ENCODE data around the gene STK32C. TPM values are rescaled to one million over a fixed set of nuclear protein-coding genes. Genes with fewer than 3 reads are reported as not detected.

The STK32C gene
- total RNA-seq, 4 donors from 2014 or later, result 9.4 to 18.1 (median 16.2) TPM

DNA sequence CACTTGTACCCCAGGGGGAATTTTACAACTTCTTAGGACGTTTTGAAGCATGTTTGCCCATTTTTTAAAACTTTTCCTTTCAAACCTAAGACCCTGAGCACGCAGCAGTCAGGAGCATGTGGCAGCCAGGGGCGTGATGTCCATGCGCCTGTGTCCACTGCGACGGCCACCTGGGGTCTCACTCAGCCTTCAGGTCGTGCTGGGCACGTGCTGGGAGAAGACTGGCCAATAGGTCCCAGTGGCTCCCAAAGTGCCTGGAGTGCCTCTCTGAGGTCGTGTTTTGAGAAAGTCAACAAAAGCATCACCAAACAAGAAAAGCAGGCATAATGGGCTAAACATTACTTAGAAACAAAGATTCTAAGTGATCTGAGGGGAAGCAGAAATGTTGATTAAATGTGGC is 39.1 kb upstream of the STK32C start:
- WGBS, 2 donors, result 87 to 89% methylated on average over 9 of the region's 9 CpGs
- Histone ChIP-seq H3K27me3 (no peaks in the 10 kb centered on the region), H3K4me3 (no peak overlapping the region), H3K4me1 (no peaks in the 10 kb centered on the region), H3K9me3 (peaks cover 0 to 4% (median 0%) of the 10 kb centered on the region in 4 donors), H3K27ac (no peak overlapping the region), H3K36me3 (peaks cover 0 to 91% (median 0%) of the 10 kb centered on the region in 3 donors)
- TF ChIP-seq EP300 (IDR thresholded peaks at IDR 0.05), result no peak
- no peak for TF ChIP-seq POLR2A (IDR thresholded peaks at IDR 0.05)
- TF ChIP-seq, protein P1, sequence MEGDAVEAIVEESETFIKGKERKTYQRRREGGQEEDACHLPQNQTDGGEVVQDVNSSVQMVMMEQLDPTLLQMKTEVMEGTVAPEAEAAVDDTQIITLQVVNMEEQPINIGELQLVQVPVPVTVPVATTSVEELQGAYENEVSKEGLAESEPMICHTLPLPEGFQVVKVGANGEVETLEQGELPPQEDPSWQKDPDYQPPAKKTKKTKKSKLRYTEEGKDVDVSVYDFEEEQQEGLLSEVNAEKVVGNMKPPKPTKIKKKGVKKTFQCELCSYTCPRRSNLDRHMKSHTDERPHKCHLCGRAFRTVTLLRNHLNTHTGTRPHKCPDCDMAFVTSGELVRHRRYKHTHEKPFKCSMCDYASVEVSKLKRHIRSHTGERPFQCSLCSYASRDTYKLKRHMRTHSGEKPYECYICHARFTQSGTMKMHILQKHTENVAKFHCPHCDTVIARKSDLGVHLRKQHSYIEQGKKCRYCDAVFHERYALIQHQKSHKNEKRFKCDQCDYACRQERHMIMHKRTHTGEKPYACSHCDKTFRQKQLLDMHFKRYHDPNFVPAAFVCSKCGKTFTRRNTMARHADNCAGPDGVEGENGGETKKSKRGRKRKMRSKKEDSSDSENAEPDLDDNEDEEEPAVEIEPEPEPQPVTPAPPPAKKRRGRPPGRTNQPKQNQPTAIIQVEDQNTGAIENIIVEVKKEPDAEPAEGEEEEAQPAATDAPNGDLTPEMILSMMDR (IDR thresholded peaks at IDR 0.05), result no peak
- no peak for DNase-seq (ENCODE audit: low spot score in 2 of 2)

DNA sequence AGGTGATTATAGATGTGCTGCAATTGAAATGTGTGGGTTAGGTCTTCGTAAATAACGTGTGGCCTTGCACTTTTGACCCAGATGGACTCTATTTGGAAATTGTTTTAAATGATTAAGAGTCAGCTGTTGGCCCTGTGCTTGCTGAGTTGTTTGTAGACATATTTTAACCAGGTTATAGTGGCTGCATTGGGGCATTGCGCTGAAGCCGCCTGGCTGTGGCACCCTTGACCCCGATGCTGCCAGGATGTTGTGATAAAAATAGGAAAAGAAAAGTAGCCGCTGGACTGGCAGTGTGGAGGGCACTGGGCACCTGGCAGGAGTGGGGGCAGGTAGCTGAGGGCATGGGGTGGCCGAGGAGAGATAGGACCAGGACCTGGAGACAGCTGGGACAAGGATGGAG is 37.6 kb upstream of the STK32C start:
- Histone ChIP-seq H3K4me3 (no peak overlapping the region), H3K27ac (no peak overlapping the region), H3K36me3 (peaks cover 0 to 78% (median 0%) of the 10 kb centered on the region in 3 donors), H3K27me3 (no peaks in the 10 kb centered on the region), H3K9me3 (peaks cover 0 to 4% (median 0%) of the 10 kb centered on the region in 4 donors), H3K4me1 (no peaks in the 10 kb centered on the region)
- WGBS, 2 donors, result 90 to 91% methylated on average over 7 of the region's 7 CpGs
- TF ChIP-seq POLR2A (IDR thresholded peaks at IDR 0.05) (no peak), EP300 (IDR thresholded peaks at IDR 0.05) (no peak)
- TF ChIP-seq, protein P1 (IDR thresholded peaks at IDR 0.05), result no peak
- DNase-seq (ENCODE audit: low spot score in 2 of 2), result no peak

DNA sequence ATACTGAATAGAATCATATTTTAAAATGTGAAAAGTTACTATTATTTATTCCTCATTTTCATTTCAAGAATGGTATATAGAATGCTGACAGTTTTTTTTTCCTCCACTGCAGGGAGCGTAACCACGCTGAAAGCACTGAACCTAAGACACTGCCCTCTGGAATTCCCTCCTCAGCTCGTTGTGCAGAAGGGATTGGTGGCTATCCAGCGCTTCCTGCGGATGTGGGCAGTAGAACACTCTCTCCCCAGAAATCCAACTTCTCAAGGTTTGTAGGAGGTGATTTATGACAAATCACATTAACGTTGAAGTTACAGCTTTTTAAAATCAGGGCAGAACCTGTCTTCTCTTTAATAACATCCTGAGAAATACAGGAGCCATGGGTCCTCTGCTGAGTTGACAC is 36.6 kb upstream of the STK32C start:
- no peak overlapping the region for H3K27ac ChIP-seq
- no peaks in the 10 kb centered on the region for H3K4me1 ChIP-seq
- no peaks in the 10 kb centered on the region for H3K27me3 ChIP-seq
- H3K36me3 ChIP-seq, result peaks cover 0 to 75% (median 0%) of the 10 kb centered on the region in 3 donors
- TF ChIP-seq, protein P1 (IDR thresholded peaks at IDR 0.05), result no peak
- TF ChIP-seq POLR2A (IDR thresholded peaks at IDR 0.05), result no peak
- TF ChIP-seq EP300 (IDR thresholded peaks at IDR 0.05), result no peak
- peaks cover 0 to 4% (median 0%) of the 10 kb centered on the region in 4 donors for H3K9me3 ChIP-seq
- no peak overlapping the region for H3K4me3 ChIP-seq
- WGBS, 2 donors, result 76 to 78% methylated on average over 6 of the region's 6 CpGs
- DNase-seq (ENCODE audit: low spot score in 2 of 2), result no peak

DNA sequence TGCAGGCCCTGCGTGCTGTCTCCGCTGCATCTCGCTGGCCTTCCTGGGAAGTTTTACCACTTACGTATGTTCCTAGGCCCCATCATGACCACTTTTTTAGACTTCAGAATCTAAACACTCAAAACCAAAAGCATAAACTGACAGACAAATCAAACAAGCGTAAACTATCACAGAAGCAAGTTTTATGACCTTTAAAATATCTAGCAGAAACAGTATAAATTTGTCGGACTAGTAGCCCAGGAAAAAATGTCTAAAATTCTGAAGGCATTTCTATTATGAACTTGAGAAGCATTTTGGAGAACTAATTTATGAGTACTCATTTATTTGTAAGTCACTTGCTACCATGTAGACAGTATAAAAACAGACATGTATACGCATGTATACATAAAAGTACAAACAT is 34.8 kb upstream of the STK32C start:
- no peak for TF ChIP-seq EP300 (IDR thresholded peaks at IDR 0.05)
- TF ChIP-seq, protein P1 (IDR thresholded peaks at IDR 0.05), result no peak
- no peak overlapping the region for H3K27ac ChIP-seq
- WGBS, 2 donors, result 91% methylated on average over 7 of the region's 7 CpGs
- H3K36me3 ChIP-seq, result peaks cover 0 to 72% (median 0%) of the 10 kb centered on the region in 3 donors
- peaks cover 0 to 4% (median 0%) of the 10 kb centered on the region in 4 donors for H3K9me3 ChIP-seq
- no peak overlapping the region for H3K4me3 ChIP-seq
- DNase-seq (ENCODE audit: low spot score in 2 of 2), result no peak
- H3K27me3 ChIP-seq, result no peaks in the 10 kb centered on the region
- no peaks in the 10 kb centered on the region for H3K4me1 ChIP-seq

DNA sequence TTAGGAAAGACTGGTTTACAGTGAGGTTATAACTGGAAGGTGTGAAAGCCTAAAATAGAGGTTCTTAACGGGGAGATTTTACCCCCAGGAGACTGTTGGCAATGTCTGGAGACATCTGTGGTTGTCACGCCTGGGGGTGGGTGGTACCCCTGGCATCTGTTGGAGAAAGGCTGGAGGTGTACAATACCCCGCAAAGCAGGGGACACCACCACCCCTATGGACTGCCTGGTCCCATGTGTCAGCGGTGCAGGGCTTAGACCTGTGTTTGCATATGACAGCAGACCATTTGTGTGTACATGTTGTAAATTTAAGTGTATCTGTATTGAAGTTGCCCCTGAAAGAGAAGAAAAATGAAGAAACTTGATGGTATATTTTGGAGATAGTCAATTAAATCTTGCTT is 34.0 kb upstream of the STK32C start:
- TF ChIP-seq EP300 (IDR thresholded peaks at IDR 0.05) (no peak), POLR2A (IDR thresholded peaks at IDR 0.05) (no peak)
- TF ChIP-seq, protein P1 (IDR thresholded peaks at IDR 0.05), result no peak
- 93 to 94% methylated on average over 4 of the region's 4 CpGs for WGBS, 2 donors
- peaks cover 0 to 66% (median 0%) of the 10 kb centered on the region in 3 donors for H3K36me3 ChIP-seq

More for the DNA sequence above, 34.0 kb upstream of the STK32C start:
- Histone ChIP-seq H3K4me3 (no peak overlapping the region), H3K9me3 (peaks cover 0 to 4% (median 0%) of the 10 kb centered on the region in 4 donors), H3K27ac (no peak overlapping the region), H3K27me3 (no peaks in the 10 kb centered on the region), H3K4me1 (no peaks in the 10 kb centered on the region)
- no peak for DNase-seq (ENCODE audit: low spot score in 2 of 2)

All from tibial nerve (tissue), 4 donors.